GM18507 (cell line): Measurements from ENCODE around the gene DDX39B.
"Not testable (repeated sequence)": the region's sequence is repeated elsewhere in the genome, so short reads cannot be mapped to it uniquely, and the experiment has no call there.

Source experiments
- DNase-seq: peaks from one replicate; pipeline ENCODE4 v3.0.0; 2011; ENCODE audit warnings: low read depth; ENCODE audit not compliant: insufficient read length; ENCODE audit errors: extremely low spot score
- FAIRE-seq: peaks from 2 replicates; lab custom pipeline; 2011; peaks lifted over from hg19 to GRCh38; lab: Jason Lieb, UNC

Gene DDX39B

DNA sequence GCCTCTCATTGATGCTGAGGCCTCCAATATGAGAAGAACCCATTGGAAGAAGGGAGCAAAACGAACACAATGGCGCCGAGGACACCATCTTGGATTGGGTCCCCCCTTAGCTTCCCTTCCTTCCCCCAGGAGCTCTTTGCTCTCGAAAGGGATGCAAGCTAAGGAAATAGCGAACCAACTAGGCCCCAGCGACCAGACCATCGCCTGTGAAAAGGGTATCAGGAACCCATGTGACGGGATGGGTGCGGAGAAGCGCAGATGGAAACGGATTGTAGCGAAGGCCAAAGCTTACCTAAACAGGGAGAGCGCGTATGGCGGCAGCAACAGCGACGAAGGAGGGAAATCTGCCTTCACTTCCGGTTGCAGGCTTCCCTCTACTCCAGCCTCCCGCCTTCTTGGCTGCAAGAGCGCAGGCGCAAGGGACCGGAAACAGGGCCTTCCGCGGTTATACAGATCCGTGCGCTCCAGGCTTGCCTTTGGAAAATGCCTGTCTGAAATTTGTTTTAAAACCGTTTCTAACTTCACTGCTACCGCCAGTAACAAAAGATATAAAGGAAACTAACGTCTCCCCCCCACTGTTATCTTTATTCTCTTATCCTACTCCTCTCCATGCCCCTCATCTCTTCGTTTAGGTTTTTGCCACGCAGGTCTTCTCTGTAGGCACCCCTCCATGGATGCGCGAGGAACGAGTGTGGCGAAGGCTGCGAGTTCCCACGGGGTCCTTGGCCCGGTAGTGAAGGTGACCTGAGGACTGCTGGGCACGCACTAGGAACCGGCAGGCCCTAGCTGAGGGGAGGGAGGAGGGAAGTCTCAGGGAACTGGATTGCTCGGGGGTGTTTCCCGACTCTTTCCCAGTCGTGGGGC is at the start of gene DDX39B:
DDX39B (minus strand) TSS at position 346 of the 864 bp plus-strand sequence. CDS start 1,471 bp downstream, outside the sequence.
- FAIRE-seq (peak; percentile 93), DNase-seq (peak; percentile 77)

DNA sequence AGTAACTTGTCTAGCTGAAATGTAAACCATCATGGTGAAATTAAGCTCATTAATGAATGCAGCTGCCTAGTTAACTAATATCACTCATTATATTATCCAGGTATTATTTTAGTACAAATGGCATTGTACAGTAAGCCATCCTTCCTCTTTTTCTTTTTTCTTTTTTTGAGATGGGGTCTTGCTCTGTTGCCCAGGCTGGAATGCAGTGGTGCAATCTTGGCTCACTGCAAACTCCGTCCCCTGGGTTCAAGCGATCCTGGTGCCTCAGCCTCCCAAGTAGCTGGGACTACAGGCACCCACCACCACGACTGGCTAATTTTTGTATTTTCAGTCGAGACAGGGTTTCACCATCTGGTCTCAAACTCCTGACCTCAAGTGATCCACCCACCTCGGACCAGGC is 48.9 kb upstream of the DDX39B start:
- FAIRE-seq, result not testable (repeated sequence)

DNA sequence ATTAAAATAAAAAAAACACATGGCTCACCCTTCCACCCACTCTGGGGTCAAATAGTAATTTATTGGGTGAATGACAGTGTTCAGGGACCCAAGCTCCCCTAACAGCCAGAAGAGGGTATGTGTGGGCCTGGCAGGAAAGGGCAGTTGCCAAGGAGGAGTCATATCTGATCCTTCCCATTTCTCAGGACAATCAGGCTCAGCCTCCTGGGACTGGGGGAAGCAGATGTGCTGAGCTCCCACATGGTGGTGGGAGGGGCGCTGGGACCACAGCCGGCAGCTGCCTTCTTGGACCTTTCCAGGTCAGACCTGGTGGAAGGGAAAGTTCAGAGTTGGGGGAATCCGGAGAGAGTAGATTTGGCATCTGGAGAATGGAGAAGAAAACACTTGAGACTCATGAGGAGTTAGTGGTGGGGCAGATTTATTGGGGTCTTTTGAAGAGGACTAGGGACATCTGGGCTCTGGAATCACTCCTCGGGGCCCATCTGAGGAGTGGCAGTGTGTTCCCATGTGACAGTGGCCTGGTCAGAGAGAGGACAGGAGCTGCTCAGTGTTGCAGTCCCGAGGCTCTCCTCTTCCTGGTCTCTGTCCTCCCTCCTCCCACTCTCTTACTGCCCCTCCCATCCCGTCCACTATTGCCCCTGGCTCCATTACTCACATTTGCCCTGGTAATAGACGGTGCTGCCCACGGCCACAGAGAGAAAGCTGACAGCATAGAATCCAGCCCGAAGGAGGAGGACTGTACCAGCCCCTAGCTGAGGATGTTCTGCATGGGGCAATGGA is 47.3 kb upstream of the DDX39B start:
- DNase-seq, result no peak
- no peak for FAIRE-seq

More for the DNA sequence above, 48.9 kb upstream of the DDX39B start:
- DNase-seq, result not testable (repeated sequence)

DNA sequence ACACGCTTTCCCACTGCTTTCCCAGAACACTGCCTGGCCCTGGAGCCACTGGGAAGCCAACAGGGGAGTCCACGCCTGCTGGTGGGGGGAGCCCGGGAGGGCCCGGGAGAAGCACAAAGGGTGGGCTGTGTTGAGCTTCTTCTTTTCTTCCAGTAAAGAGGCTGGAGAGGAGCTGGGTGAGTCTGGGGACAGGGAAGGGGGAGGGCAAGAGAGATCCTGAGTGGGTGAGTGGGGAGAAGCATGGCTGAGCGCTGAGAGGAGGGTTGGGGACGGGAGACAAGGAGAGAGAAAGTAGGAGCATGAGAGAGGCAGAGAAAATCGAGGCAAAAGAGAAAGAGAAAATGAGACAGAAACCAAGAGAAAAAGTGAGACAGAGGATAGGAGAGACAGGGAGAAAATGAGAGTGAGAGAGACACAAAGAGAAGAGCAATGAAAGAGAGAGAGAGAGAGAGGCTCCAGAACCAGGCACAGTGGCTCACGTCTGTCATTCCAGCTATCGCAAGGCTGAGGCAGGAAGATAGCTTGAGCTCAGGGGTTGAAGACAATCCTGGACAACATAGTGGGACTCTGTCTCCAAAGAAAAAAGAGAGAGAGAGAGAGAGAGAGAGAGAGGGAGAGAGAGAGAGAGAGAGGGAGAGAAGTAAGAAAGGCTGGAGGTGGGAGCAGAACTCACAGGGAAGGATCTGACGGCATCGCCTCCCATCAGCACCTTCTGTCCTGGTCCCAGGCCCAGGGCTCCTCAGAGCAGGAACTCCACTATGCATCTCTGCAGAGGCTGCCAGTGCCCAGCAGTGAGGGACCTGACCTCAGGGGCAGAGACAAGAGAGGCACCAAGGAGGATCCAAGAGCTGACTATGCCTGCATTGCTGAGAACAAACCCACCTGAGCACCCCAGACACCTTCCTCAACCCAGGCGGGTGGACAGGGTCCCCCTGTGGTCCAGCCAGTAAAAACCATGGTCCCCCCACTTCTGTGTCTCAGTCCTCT is 46.3 kb upstream of the DDX39B start:
- DNase-seq (no peak), FAIRE-seq (peak; percentile 84)

DNA sequence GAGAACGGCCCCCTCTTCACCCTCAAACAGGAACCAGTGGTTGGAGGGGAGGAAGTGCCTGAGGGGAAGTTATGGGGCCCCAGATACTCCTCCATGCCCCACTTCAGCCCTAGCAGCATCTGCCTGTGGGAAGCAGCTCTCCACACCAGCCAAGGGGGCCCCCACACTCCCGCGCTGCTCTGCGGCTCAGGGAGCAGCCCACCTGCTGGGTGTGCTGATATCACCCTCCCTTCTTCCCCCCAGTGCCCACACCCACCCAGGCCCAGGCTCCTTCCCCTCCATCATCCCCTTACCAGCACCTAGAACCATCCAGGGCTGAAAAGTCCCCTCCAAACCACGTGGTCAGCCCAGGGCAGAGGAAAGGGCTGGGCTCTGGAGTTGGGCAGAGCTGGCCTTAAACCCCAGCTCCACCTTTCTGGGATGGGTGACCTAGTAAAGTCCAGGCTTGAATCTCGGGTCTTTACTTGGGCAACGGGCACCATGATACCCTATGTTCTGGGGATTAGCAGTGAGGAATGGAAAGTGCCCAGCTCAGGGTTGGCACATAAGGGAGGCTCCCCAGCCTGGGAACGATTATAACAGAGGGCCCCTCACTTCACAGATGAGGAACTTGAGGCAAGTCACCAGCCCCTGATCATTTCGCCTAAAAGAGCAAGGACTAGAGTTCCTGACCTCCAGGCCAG is 44.9 kb upstream of the DDX39B start:
- DNase-seq, result no peak
- FAIRE-seq, result peak; percentile 78

DNA sequence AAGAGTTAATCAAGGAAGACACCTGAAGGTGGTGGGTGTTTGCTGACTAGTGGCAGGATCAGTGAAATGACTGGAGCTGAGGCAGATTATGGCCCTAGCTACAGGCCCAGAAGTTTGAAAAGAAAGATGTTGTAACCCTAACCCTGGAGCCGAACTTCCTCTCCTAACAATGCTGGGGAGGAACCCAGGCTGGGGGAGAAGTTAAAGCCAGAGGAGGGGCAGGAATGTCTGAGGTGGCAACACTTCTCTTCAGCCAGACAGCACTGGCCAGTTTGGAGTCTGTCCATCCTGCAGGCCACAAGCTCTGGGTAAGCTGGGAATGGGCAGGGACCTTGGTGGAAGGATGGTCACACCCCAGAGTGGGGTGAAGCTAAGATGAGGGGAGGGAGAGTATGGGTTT is 44.2 kb upstream of the DDX39B start, which contains the start of gene LST1:
LST1 (plus strand) TSS at position 270 of the 400 bp plus-strand sequence. CDS start 1,023 bp downstream, outside the sequence.
- FAIRE-seq (no peak), DNase-seq (no peak)

DNA sequence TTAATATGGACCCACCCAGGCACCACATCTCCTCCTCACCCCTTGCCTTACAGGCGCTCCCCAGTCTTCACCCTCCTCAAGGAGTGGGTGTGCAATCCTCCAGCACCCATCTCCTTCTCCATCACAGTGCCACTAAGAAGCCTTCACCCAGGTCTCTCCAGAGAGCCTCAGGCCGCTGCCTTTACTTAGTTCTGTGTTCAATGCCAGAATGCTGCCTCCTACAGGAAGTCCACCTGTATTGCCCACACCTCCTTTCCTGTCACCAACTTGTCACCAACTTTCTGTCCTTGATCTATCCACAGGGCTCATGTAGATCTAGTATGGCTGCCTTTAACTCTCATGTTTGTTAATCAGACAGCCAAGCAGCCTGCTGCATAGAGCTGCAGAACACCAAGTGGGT is 43.7 kb upstream of the DDX39B start:
- peak; percentile 78 for FAIRE-seq
- DNase-seq, result no peak

DNA sequence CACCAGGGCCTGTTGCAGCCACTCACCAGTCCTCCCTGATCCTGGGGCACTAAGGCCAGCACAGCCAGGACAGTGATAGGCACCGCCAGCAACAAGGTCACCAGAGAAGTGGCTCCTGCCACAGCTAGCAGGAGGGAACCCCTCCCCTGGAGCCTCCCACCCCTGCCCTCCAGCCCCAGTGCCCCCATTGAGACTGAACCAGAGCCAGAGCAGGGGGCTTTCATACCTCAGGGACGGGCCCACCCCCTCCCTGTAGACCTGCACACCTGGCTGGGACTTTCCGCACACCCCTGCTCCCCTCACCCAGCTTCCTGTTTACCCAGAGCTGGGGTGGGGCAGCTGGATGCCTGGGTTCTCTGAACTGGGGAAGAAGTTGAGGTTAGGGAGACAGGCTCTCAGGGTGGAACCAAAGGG is 40.4 kb upstream of the DDX39B start, which contains the start of gene LTB:
LTB (minus strand) TSS at position 195 of the 414 bp plus-strand sequence; CDS start at position 188, 7 bp downstream.
- DNase-seq (no peak), FAIRE-seq (peak; percentile 39)

DNA sequence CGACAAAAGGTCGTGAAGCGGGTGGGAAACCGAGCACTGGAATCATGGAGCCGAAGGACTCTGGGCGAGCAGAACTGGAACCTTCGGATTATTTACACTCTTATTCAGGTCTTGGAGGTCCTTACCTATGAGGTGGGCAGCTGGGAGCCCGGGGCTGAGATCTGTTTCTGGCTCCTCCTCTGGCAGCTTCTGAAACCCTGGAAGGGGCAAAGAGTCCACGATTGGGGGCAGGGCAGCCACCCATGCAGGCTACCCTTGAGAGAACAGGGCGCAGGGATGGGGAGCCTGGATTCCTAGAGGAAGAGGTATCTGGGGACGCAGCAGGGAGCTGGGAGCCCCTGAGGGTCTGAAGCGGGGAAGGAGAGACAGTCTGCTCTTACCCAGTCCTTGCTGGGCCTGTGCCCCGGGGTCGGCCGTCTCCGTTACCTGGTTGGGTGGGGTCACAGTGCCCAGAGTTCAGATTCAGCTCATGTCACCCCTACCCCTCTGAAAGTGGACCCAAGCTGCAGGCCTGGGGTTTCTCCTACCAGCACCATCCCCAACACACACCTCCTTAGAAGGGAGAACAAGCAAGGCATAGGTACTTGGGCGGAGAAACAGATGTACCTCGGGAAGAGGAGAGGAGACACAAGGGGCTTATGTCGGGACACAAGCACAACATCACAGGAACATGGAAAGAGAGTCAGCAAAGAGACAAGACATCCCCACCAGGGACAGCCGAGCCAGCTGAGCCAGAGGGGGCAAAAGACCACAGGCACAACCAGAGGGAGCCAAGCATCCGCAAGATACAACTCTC is 39.8 kb upstream of the DDX39B start:
- FAIRE-seq (no peak), DNase-seq (no peak)

DNA sequence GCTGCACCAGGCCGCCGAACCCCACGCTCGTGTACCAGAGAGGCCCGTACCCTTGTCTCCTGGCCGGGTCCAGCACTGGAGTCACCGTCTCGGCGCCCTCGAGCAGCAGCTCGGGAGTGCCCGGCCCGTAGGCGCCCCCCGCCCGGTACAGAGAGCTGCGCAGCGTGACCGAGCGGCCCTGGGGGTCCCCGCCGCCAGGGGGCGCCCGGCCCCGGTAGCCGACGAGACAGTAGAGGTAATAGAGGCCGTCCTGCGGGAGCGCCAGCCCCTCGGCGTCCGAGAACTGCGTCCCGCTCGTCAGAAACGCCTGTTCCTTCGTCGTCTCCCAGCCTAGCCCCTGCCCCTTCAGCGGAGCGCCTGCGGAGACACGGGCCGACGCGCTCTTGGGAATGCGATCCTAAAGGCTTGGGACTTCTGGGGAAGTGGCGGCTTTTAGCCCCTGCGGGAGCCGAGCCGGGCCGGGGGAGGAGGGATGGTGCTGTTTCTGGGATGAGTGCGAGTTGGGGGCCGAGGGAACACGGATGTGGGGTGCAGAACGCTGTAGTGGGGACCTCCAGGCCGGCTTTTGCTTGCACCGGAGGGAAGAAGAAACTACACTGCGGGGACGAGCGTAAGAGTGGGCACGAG is 39.1 kb upstream of the DDX39B start:
- no peak for DNase-seq
- peak; percentile 83 for FAIRE-seq

DNA sequence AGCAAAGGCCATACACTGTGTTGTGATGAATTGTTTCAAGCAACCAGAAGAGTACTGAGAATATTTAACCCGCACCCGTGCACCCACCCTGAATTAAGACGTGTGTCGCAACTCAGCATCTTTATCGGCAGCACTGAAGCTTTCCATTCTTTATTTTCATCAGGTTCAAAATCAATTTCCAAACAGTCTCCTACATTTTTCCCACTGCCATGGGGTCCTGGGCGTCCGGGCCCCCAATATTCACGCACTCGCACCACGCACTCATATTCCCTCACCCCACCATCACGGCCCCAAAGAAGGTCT is 38.6 kb upstream of the DDX39B start:
- DNase-seq (no peak), FAIRE-seq (no peak)

DNA sequence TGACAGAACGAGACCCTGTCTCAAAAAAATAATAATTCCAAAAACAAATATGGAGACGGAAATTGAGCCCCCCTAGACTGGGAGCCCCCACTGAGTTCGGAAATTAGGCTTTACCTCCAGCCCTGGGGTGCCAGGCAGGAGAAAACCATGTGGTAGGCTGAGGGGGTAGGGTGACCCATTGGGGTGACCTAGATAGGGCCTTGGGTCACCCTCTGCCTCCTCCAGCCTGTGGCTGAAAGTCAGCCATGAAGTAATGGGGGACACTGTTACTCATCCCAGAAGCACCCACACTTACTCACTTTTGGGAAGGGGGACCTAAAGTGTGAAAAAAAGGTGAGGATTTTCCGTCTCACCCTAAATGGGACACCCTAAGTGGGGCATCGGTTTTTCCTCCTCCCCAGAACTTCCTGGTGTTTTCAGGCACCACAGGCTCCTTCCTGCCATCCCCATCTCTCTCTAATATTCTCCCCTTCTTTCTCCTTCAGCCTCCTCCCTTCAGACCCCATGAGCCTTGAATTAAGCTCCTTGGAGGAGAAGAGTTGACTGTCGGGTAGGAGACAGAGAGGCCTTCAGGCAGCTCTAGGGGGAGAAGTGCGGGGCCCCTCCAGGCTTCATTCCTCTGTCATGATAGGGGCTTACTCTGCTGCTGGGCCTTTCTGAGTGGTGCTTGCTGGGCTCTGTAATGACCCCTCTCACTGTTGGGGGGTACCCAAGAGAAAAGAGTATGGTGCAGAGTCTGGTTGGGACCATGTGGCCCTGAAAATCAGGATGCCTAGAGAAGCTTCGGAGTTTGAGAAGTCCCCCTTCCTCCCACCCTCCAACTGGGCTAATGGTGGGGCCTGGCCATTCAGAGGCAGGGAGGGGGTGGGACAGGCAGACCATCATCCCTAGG is 38.0 kb upstream of the DDX39B start:
- FAIRE-seq, result peak; percentile 59

DNA sequence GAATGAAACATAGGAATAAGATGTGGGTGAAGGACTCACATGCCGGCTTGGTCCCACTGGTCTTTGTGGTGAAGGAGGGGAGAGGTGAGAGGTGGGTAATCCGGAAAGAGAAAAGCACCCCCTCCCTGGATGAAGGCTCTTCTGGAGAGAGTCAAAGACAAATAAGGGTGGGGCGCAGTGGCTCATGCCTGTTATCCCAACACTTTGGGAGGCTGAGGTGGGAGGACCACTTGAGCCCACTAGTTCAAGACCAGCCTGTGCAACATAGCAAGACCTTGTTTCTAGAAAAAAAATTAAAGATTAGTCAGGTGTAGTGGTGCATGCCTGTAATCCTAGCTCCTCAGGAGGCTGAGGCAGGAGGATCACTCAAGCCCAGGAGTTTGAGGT is 37.3 kb upstream of the DDX39B start:
- FAIRE-seq (no peak), DNase-seq (no peak)

More for the DNA sequence above, 38.0 kb upstream of the DDX39B start:
- no peak for DNase-seq

DNA sequence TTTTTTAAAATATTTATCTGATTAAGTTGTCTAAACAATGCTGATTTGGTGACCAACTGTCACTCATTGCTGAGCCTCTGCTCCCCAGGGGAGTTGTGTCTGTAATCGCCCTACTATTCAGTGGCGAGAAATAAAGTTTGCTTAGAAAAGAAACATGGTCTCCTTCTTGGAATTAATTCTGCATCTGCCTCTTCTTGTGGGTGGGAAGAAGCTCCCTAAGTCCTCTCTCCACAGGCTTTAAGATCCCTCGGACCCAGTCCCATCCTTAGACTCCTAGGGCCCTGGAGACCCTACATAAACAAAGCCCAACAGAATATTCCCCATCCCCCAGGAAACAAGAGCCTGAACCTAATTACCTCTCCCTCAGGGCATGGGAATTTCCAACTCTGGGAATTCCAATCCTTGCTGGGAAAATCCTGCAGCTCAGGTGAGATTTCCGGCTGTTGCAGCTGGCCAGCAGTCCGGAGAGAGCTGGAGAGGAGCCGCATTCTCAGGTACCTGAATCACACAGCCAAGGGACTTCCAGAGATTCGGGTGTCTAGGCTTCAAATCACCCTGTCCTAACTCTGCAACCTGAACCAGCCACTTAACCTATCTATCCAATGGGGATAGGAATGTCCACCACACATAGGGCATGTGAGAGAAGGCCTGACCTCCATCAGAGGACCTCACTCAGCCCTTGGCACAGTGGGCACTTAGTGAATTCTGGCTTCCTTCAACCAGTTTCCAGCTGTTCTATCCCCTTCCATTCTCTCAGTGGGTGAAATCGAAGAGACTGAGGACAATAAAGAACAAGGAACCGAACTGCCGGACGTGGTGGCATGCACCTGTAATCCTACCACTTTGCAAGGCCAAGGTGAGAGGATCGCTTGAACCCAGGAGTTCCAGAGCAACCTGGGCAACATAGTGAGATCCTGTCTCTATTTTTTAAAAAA is 36.6 kb upstream of the DDX39B start:
- FAIRE-seq (peak; percentile 29), DNase-seq (no peak)

DNA sequence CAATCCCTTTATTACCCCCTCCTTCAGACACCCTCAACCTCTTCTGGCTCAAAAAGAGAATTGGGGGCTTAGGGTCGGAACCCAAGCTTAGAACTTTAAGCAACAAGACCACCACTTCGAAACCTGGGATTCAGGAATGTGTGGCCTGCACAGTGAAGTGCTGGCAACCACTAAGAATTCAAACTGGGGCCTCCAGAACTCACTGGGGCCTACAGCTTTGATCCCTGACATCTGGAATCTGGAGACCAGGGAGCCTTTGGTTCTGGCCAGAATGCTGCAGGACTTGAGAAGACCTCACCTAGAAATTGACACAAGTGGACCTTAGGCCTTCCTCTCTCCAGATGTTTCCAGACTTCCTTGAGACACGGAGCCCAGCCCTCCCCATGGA is 35.8 kb upstream of the DDX39B start:
- FAIRE-seq (no peak), DNase-seq (no peak)
